H7 (cell line): Measurements from ENCODE around the gene CACNA1E. TPM values are rescaled to one million over a fixed set of nuclear protein-coding genes. Genes with fewer than 3 reads are reported as not detected.

Source experiments
- DNase-seq: peaks from one replicate; pipeline ENCODE4 v3.0.0; 2012
- H3K27me3 ChIP-seq: 2 replicates; pipeline ENCODE4 v1.6.0; 2011; ENCODE audit warnings: mild to moderate bottlenecking, low read length; ENCODE audit not compliant: control insufficient read depth, insufficient read depth
- H3K36me3 ChIP-seq: replicated peaks from 2 replicates; pipeline ENCODE4 v1.5.1; 2011; ENCODE audit warnings: low read length; ENCODE audit not compliant: control insufficient read depth, insufficient read depth
- H3K4me3 ChIP-seq: 2 replicates; pipeline ENCODE4 v1.5.1; 2011; ENCODE audit warnings: low read depth, mild to moderate bottlenecking, control low read depth, low read length, moderate library complexity; ENCODE audit not compliant: insufficient read depth
- total RNA-seq: library from RNA; depleted of rRNA; stranded (reverse); fragments of >200 nt; shearing (Covaris generic); gene quantifications from 2 replicates; pipeline ENCODE4 v1.2.3, GENCODE V29; 2014

Gene CACNA1E
- total RNA-seq, 1 experiment from 2014 or later = 4.1 TPM

GRCh38 chr1:181794332-181794731 is 311.0 kb downstream of the CACNA1E start:
- Histone ChIP-seq H3K4me3 (no peak overlapping the region), H3K36me3 (no peaks in the 10 kb centered on the region), H3K27me3 (no peaks in the 10 kb centered on the region; the same call in 1 of the 2 replicates)
- no peak for DNase-seq

GRCh38 chr1:181798191-181798926 is 315.0 kb downstream of the CACNA1E start:
- no peaks in the 10 kb centered on the region; the same call in 1 of the 2 replicates for H3K27me3 ChIP-seq
- H3K4me3 ChIP-seq = no peak overlapping the region
- no peak for DNase-seq
- no peaks in the 10 kb centered on the region for H3K36me3 ChIP-seq

- no peaks in the 10 kb centered on the region for H3K36me3 ChIP-seq
- H3K4me3 ChIP-seq = no peak overlapping the region
- no peaks in the 10 kb centered on the region for H3K27me3 ChIP-seq
- no peak for DNase-seq
Observed at GRCh38 chr1:181801617-181802016, 318.3 kb downstream of the CACNA1E start.

GRCh38 chr1:181802466-181802865 is 319.1 kb downstream of the CACNA1E start:
- no peak overlapping the region for H3K4me3 ChIP-seq
- no peaks in the 10 kb centered on the region for H3K27me3 ChIP-seq
- DNase-seq = no peak
- H3K36me3 ChIP-seq = no peaks in the 10 kb centered on the region

GRCh38 chr1:181803421-181803820 is 320.1 kb downstream of the CACNA1E start:
- Histone ChIP-seq H3K4me3 (no peak overlapping the region), H3K27me3 (no peaks in the 10 kb centered on the region), H3K36me3 (no peaks in the 10 kb centered on the region)
- DNase-seq = no peak

GRCh38 chr1:181804989-181805388 is 321.7 kb downstream of the CACNA1E start:
- Histone ChIP-seq H3K36me3 (no peaks in the 10 kb centered on the region), H3K4me3 (no peak overlapping the region), H3K27me3 (no peaks in the 10 kb centered on the region)
- DNase-seq = no peak

GRCh38 chr1:181806746-181807145 is 323.4 kb downstream of the CACNA1E start:
- no peaks in the 10 kb centered on the region for H3K36me3 ChIP-seq
- no peak for DNase-seq
- H3K4me3 ChIP-seq = no peak overlapping the region
- no peaks in the 10 kb centered on the region for H3K27me3 ChIP-seq

GRCh38 chr1:181807251-181807650 is 323.9 kb downstream of the CACNA1E start:
- Histone ChIP-seq H3K36me3 (no peaks in the 10 kb centered on the region), H3K4me3 (no peak overlapping the region), H3K27me3 (no peaks in the 10 kb centered on the region)
- DNase-seq = no peak

- no peak for DNase-seq
- H3K4me3 ChIP-seq = no peak overlapping the region
- H3K27me3 ChIP-seq = no peaks in the 10 kb centered on the region
- H3K36me3 ChIP-seq = no peaks in the 10 kb centered on the region
Observed at GRCh38 chr1:181809991-181810545, 326.8 kb downstream of the CACNA1E start.

GRCh38 chr1:181812208-181812607 is 328.9 kb downstream of the CACNA1E start:
- Histone ChIP-seq H3K27me3 (no peaks in the 10 kb centered on the region), H3K36me3 (no peaks in the 10 kb centered on the region), H3K4me3 (no peak overlapping the region)
- DNase-seq = no peak

GRCh38 chr1:181813266-181813665 is 329.9 kb downstream of the CACNA1E start:
- no peak for DNase-seq
- Histone ChIP-seq H3K4me3 (no peak overlapping the region), H3K27me3 (no peaks in the 10 kb centered on the region), H3K36me3 (no peaks in the 10 kb centered on the region)

- no peak overlapping the region for H3K4me3 ChIP-seq
- no peaks in the 10 kb centered on the region for H3K36me3 ChIP-seq
- H3K27me3 ChIP-seq = no peaks in the 10 kb centered on the region
- no peak for DNase-seq
Observed at GRCh38 chr1:181816608-181817007, 333.3 kb downstream of the CACNA1E start.

GRCh38 chr1:181817091-181817490 is 333.8 kb downstream of the CACNA1E start:
- DNase-seq = no peak
- H3K36me3 ChIP-seq = no peaks in the 10 kb centered on the region
- no peak overlapping the region for H3K4me3 ChIP-seq
- no peaks in the 10 kb centered on the region for H3K27me3 ChIP-seq

GRCh38 chr1:181818459-181818858 is 335.1 kb downstream of the CACNA1E start:
- H3K36me3 ChIP-seq = no peaks in the 10 kb centered on the region
- H3K4me3 ChIP-seq = no peak overlapping the region
- no peak for DNase-seq
- H3K27me3 ChIP-seq = no peaks in the 10 kb centered on the region

GRCh38 chr1:181818943-181819342 is 335.6 kb downstream of the CACNA1E start:
- Histone ChIP-seq H3K36me3 (no peaks in the 10 kb centered on the region), H3K27me3 (no peaks in the 10 kb centered on the region), H3K4me3 (no peak overlapping the region)
- no peak for DNase-seq
